SH-SY5Y (cell line): ENCODE measurements around the gene MIPEP.

Source experiments
- GATA2 ChIP-seq: IDR thresholded peaks from 2 replicates; pipeline ENCODE4 v1.6.1; 2011; ENCODE audit warnings: mild to moderate bottlenecking, low read depth, low read length
- GATA3 ChIP-seq: IDR thresholded peaks from 2 replicates; pipeline ENCODE4 v1.6.1; 2011; ENCODE audit warnings: low read depth, mild to moderate bottlenecking, low read length, moderate library complexity

DNA sequence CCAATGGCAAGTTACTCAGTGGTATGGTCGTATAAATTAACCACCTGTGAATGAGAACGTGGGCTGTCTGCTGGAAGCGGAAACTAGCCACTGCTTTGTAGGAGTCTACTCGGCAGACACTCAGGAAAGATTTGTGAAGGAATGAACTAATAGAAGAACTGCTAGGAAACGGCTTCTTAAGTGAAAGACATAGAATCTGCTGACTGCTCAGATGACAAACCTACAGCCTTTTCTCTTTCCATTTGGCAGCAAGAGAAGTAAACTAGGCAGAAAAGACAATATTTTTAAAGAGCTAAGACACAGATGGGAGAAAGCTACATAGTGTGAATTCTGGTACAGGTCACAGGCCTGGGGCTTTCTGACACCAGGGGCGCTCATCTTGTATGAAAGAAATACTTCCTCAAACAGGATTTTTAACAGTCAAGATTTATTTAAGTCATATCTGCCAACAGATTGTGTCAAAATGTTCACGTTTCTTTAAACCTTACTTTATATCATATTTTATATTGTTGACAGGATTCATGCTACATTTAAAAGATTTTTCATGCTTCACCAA is 78.4 kb downstream of the MIPEP start:
- no peak for TF ChIP-seq GATA2
- TF ChIP-seq GATA3 = no peak
